Liver (tissue), 9 donors: ENCODE measurements around the gene PDCD1. TPM values are rescaled to one million over a fixed set of nuclear protein-coding genes. Genes with fewer than 3 reads are reported as not detected.

Experiments used
- DNase-seq: peaks from one replicate; pipeline ENCODE4 v3.0.0-alpha.2; 2017; ENCODE audit warnings: low spot score
- H3K27ac ChIP-seq, 2 donors: one replicate each; pipeline ENCODE4 v1.7.0; 2013; ENCODE audit warnings: inconsistent platforms in 2 of 2, low read length in 2 of 2, control low read depth in 1 of 2, low read depth in 1 of 2, mild to moderate bottlenecking in 1 of 2
- H3K27me3 ChIP-seq, 4 donors: one replicate each; pipeline versions ENCODE4 v1.6.1 to v1.7.0; 2013; ENCODE audit warnings: low read length in 3 of 4, inconsistent platforms in 1 of 4, mild to moderate bottlenecking in 1 of 4, moderate library complexity in 1 of 4; ENCODE audit not compliant: control insufficient read depth in 4 of 4, insufficient read depth in 4 of 4
- H3K36me3 ChIP-seq, 4 donors: one replicate each; pipeline versions ENCODE4 v1.6.1 to v1.7.0; 2013; ENCODE audit warnings: low read length in 3 of 4, mild to moderate bottlenecking in 3 of 4, low read depth in 1 of 4, moderate library complexity in 1 of 4; ENCODE audit not compliant: control insufficient read depth in 4 of 4, insufficient read depth in 3 of 4
- H3K4me1 ChIP-seq, 4 donors: one replicate each; pipeline versions ENCODE4 v1.6.1 to v1.7.0; 2013; ENCODE audit warnings: low read length in 3 of 4, mild to moderate bottlenecking in 3 of 4, moderate library complexity in 1 of 4; ENCODE audit not compliant: control insufficient read depth in 4 of 4, insufficient read depth in 4 of 4
- H3K4me3 ChIP-seq, 3 donors: one replicate each; pipeline versions ENCODE4 v1.6.1 to v1.7.0; 2013; ENCODE audit warnings: low read length in 3 of 3, control low read depth in 1 of 3, low read depth in 1 of 3, mild to moderate bottlenecking in 1 of 3
- H3K9ac ChIP-seq, 2 donors: one replicate each; pipeline ENCODE4 v1.7.0; 2013; ENCODE audit warnings: low read length in 2 of 2, mild to moderate bottlenecking in 2 of 2, moderate library complexity in 2 of 2, control low read depth in 1 of 2, low read depth in 1 of 2
- H3K9me3 ChIP-seq, 4 donors: one replicate each; pipeline versions ENCODE4 v1.6.1 to v1.7.0; 2013; ENCODE audit warnings: low read length in 3 of 4; ENCODE audit not compliant: control insufficient read depth in 4 of 4
- EGR1 ChIP-seq, 2 donors: IDR thresholded peaks; 2 replicates each; pipeline ENCODE4 v1.6.1; 2016 to 2018; ENCODE audit warnings: antibody characterized with exemption in 2 of 2, low read depth in 2 of 2
- FOXA2 ChIP-seq: IDR thresholded peaks from 2 replicates; pipeline ENCODE4 v1.6.1; 2016; ENCODE audit warnings: antibody characterized with exemption
- GABPA ChIP-seq, 2 donors: IDR thresholded peaks in 1 of 2; conservative IDR thresholded peaks in 1 of 2; 2 replicates each; pipeline ENCODE4 v1.6.1; 2016; ENCODE audit warnings: antibody characterized with exemption in 2 of 2, mild to moderate bottlenecking in 1 of 2, moderate library complexity in 1 of 2
- HNF4A ChIP-seq, 2 donors: conservative IDR thresholded peaks; 2 replicates each; pipeline ENCODE4 v1.6.1; 2016; ENCODE audit warnings: antibody characterized with exemption in 2 of 2, mild to moderate bottlenecking in 2 of 2
- HNF4G ChIP-seq: IDR thresholded peaks from 2 replicates; pipeline ENCODE4 v1.6.1; 2016; ENCODE audit warnings: antibody characterized with exemption
- JUND ChIP-seq, 2 donors: IDR thresholded peaks; 2 replicates each; pipeline ENCODE4 v1.6.1; 2016; ENCODE audit warnings: antibody characterized with exemption in 2 of 2
- NR2F2 ChIP-seq: IDR thresholded peaks from 2 replicates; pipeline ENCODE4 v1.6.1; 2016; ENCODE audit warnings: antibody characterized with exemption
- RAD21 ChIP-seq, 2 donors: IDR thresholded peaks; 2 replicates each; pipeline ENCODE4 v1.6.1; 2016; ENCODE audit warnings: antibody characterized with exemption in 2 of 2, mild to moderate bottlenecking in 2 of 2
- RXRA ChIP-seq, 2 donors: IDR thresholded peaks; 2 replicates each; pipeline ENCODE4 v1.6.1; 2017 to 2018; ENCODE audit warnings: antibody characterized with exemption in 2 of 2, mild to moderate bottlenecking in 1 of 2
- SP1 ChIP-seq: IDR thresholded peaks from 2 replicates; pipeline ENCODE4 v1.6.1; 2018; ENCODE audit warnings: antibody characterized with exemption, mild to moderate bottlenecking
- TAF1 ChIP-seq: conservative IDR thresholded peaks from 2 replicates; pipeline ENCODE4 v1.6.1; 2016; ENCODE audit warnings: antibody characterized with exemption, mild to moderate bottlenecking
- YY1 ChIP-seq: IDR thresholded peaks from 2 replicates; pipeline ENCODE4 v1.6.1; 2016; ENCODE audit warnings: antibody characterized with exemption, mild to moderate bottlenecking
- WGBS: extraction: QIAGEN DNeasy Blood & Tissue Kit; methylation state at CpG from one replicate; pipeline ENCODE4 v1.1.7; 2013; 5-methylcytosine and 5-hydroxymethylcytosine counted together
- polyA plus RNA-seq, 2 donors: library from polyadenylated mRNA; stranded (reverse) in 1 of 2; unstranded in 1 of 2; fragments of 200-250 nt in 1 of 2; fragments of >200 nt in 1 of 2; fragmentation: Nextera tagmentation in 1 of 2; extraction: Ambion mirVana in 1 of 2; gene quantifications; one replicate each; pipeline versions ENCODE4 v1.2.1 to v1.2.3, GENCODE V29; 2013 to 2015
- total RNA-seq, 2 donors: library from RNA; depleted of rRNA; stranded (reverse); fragments of >200 nt; gene quantifications; one replicate each; pipeline ENCODE4 v1.2.3, GENCODE V29; 2014
- TF ChIP-seq, protein P1 (sequence below): fragments of 150-350 bp; IDR thresholded peaks from 2 replicates; pipeline ENCODE4 v1.5.1; 2017; ENCODE audit warnings: improper control_type of control experiment, low read depth, low read length; ENCODE audit not compliant: missing input control
- TF ChIP-seq, protein P2 (sequence below): IDR thresholded peaks from 2 replicates; pipeline ENCODE4 v1.6.1; 2016; ENCODE audit warnings: antibody characterized with exemption, mild to moderate bottlenecking
- TF ChIP-seq, protein P3 (sequence below): IDR thresholded peaks from 2 replicates; pipeline ENCODE4 v1.6.1; 2016; ENCODE audit warnings: antibody characterized with exemption
- TF ChIP-seq, protein P4 (sequence below): IDR thresholded peaks from 2 replicates; pipeline ENCODE4 v1.6.1; 2016; ENCODE audit warnings: antibody characterized with exemption
- TF ChIP-seq, protein P5 (sequence below): IDR thresholded peaks from 2 replicates; pipeline ENCODE4 v1.6.1; 2016; ENCODE audit warnings: antibody characterized with exemption
- donor health status: healthy.
- donor health status: healthy.
- donor health status: healthy.
- donor health status: healthy.
- donor health status: healthy.

Gene PDCD1
- total and polyA plus RNA-seq, 4 donors, result 0.20 to 0.37 (median 0.25) TPM; not detected in 1

DNA sequence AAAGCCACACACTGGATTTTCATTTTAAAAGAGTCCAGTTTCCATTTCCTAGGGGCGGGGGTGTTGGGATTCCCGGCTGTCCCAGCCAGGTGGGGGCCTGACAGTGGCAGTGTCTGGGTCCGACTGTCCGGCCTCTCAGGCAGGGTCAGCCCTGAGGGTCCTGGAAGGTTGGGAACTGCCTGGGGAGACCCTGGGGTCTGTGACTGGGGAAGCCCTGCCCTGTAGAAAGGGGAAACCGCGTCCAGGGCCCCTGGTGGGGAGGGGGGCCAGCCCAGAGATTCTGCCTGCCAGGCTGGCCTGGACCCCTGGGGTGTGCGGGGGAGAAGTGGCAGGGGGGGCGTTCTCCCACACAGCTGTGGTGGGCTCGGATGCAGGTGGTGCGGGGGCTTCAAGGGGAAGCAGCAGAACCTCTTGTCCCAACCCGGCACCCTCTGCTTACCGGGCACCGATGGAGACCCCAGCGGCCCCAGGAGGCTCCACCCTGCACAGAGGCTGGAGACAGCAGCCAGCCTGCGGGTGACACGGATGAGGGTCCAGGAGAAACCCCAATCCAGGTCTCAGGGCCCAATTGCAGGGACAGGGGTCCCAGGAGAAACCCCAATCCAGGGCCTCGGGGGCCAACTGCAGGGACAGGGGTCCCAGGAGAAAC is 15.7 kb upstream of the PDCD1 start:
- Histone ChIP-seq H3K4me3 (no peak overlapping the region), H3K9ac (no peak overlapping the region), H3K27ac (no peak overlapping the region), H3K27me3 (no peaks in the 10 kb centered on the region), H3K9me3 (no peaks in the 10 kb centered on the region), H3K4me1 (no peaks in the 10 kb centered on the region), H3K36me3 (no peaks in the 10 kb centered on the region)
- DNase-seq, result no peak
- TF ChIP-seq HNF4G (no peak), RAD21 (IDR thresholded peaks at IDR 0.05) (no peak), SP1 (no peak), EGR1 (IDR thresholded peaks at IDR 0.05; ENCODE audit: low read depth in 2 of 2) (no peak), FOXA2 (no peak), NR2F2 (no peak), HNF4A (conservative IDR thresholded peaks at IDR 0.05) (no peak), TAF1 (no peak), JUND (IDR thresholded peaks at IDR 0.05) (no peak), YY1 (no peak), GABPA (IDR thresholded peaks at IDR 0.05 in 1 of 2, conservative IDR thresholded peaks at IDR 0.05 in 1 of 2) (no peak), RXRA (IDR thresholded peaks at IDR 0.05) (no peak)
- TF ChIP-seq, protein P1, sequence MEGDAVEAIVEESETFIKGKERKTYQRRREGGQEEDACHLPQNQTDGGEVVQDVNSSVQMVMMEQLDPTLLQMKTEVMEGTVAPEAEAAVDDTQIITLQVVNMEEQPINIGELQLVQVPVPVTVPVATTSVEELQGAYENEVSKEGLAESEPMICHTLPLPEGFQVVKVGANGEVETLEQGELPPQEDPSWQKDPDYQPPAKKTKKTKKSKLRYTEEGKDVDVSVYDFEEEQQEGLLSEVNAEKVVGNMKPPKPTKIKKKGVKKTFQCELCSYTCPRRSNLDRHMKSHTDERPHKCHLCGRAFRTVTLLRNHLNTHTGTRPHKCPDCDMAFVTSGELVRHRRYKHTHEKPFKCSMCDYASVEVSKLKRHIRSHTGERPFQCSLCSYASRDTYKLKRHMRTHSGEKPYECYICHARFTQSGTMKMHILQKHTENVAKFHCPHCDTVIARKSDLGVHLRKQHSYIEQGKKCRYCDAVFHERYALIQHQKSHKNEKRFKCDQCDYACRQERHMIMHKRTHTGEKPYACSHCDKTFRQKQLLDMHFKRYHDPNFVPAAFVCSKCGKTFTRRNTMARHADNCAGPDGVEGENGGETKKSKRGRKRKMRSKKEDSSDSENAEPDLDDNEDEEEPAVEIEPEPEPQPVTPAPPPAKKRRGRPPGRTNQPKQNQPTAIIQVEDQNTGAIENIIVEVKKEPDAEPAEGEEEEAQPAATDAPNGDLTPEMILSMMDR, result no peak
- TF ChIP-seq, protein P2, sequence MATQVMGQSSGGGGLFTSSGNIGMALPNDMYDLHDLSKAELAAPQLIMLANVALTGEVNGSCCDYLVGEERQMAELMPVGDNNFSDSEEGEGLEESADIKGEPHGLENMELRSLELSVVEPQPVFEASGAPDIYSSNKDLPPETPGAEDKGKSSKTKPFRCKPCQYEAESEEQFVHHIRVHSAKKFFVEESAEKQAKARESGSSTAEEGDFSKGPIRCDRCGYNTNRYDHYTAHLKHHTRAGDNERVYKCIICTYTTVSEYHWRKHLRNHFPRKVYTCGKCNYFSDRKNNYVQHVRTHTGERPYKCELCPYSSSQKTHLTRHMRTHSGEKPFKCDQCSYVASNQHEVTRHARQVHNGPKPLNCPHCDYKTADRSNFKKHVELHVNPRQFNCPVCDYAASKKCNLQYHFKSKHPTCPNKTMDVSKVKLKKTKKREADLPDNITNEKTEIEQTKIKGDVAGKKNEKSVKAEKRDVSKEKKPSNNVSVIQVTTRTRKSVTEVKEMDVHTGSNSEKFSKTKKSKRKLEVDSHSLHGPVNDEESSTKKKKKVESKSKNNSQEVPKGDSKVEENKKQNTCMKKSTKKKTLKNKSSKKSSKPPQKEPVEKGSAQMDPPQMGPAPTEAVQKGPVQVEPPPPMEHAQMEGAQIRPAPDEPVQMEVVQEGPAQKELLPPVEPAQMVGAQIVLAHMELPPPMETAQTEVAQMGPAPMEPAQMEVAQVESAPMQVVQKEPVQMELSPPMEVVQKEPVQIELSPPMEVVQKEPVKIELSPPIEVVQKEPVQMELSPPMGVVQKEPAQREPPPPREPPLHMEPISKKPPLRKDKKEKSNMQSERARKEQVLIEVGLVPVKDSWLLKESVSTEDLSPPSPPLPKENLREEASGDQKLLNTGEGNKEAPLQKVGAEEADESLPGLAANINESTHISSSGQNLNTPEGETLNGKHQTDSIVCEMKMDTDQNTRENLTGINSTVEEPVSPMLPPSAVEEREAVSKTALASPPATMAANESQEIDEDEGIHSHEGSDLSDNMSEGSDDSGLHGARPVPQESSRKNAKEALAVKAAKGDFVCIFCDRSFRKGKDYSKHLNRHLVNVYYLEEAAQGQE, result no peak
- TF ChIP-seq, protein P3, sequence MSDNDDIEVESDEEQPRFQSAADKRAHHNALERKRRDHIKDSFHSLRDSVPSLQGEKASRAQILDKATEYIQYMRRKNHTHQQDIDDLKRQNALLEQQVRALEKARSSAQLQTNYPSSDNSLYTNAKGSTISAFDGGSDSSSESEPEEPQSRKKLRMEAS, result no peak
- TF ChIP-seq, protein P4, sequence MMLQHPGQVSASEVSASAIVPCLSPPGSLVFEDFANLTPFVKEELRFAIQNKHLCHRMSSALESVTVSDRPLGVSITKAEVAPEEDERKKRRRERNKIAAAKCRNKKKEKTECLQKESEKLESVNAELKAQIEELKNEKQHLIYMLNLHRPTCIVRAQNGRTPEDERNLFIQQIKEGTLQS, result no peak
- TF ChIP-seq, protein P5, sequence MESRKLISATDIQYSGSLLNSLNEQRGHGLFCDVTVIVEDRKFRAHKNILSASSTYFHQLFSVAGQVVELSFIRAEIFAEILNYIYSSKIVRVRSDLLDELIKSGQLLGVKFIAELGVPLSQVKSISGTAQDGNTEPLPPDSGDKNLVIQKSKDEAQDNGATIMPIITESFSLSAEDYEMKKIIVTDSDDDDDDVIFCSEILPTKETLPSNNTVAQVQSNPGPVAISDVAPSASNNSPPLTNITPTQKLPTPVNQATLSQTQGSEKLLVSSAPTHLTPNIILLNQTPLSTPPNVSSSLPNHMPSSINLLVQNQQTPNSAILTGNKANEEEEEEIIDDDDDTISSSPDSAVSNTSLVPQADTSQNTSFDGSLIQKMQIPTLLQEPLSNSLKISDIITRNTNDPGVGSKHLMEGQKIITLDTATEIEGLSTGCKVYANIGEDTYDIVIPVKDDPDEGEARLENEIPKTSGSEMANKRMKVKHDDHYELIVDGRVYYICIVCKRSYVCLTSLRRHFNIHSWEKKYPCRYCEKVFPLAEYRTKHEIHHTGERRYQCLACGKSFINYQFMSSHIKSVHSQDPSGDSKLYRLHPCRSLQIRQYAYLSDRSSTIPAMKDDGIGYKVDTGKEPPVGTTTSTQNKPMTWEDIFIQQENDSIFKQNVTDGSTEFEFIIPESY, result no peak
- 96% methylated on average over 17 of the region's 17 CpGs for WGBS
